Spleen (tissue), 11 donors: Measurements from ENCODE around the gene BEND3. TPM values are rescaled to one million over a fixed set of nuclear protein-coding genes. Genes with fewer than 3 reads are reported as not detected.

ENCODE experiments used
- DNase-seq: peaks from one replicate; pipeline ENCODE4 v3.0.0-alpha.2; 2020
- H3K27ac ChIP-seq, 8 donors: fragments of 200-600 bp; sonication (generic) in 7 of 8; 1 replicate in 4 of 8; 2 replicates in 4 of 8; pipeline versions ENCODE4 v1.5.0 to v1.8.0; 2016 to 2021; ENCODE audit warnings: inconsistent platforms in 4 of 8, mild to moderate bottlenecking in 4 of 8, moderate library complexity in 1 of 8
- H3K27me3 ChIP-seq, 7 donors: fragments of 200-600 bp; sonication (generic) in 6 of 7; replicated peaks in 1 of 7; 1 replicate in 4 of 7; 2 replicates in 3 of 7; pipeline versions ENCODE4 v1.5.0 to v1.8.0; 2016 to 2021; ENCODE audit warnings: inconsistent platforms in 3 of 7, mild to moderate bottlenecking in 1 of 7
- H3K36me3 ChIP-seq, 6 donors: fragments of 200-600 bp; sonication (generic) in 5 of 6; 1 replicate in 4 of 6; 2 replicates in 2 of 6; pipeline versions ENCODE4 v1.5.0 to v1.8.0; 2016 to 2021; ENCODE audit warnings: inconsistent platforms in 2 of 6
- H3K4me1 ChIP-seq, 6 donors: fragments of 200-600 bp; sonication (generic) in 5 of 6; 1 replicate in 3 of 6; 2 replicates in 3 of 6; pipeline versions ENCODE4 v1.5.0 to v1.8.0; 2016 to 2021; ENCODE audit warnings: inconsistent platforms in 3 of 6
- H3K4me3 ChIP-seq, 8 donors: fragments of 200-600 bp; sonication (generic) in 7 of 8; 1 replicate in 4 of 8; 2 replicates in 4 of 8; pipeline versions ENCODE4 v1.5.0 to v1.8.0; 2016 to 2021; ENCODE audit warnings: inconsistent platforms in 4 of 8, mild to moderate bottlenecking in 4 of 8, moderate library complexity in 2 of 8
- H3K9me3 ChIP-seq, 8 donors: fragments of 200-600 bp; sonication (generic) in 7 of 8; 1 replicate in 4 of 8; 2 replicates in 4 of 8; pipeline versions ENCODE4 v1.5.0 to v1.8.0; 2016 to 2021; ENCODE audit warnings: inconsistent platforms in 4 of 8
- CTCF ChIP-seq, 11 experiments: fragments of 200-600 bp in 7 of 11; fragments of 450-650 bp in 4 of 11; sonication (generic) in 4 of 11; IDR thresholded peaks in 8 of 11; conservative IDR thresholded peaks in 3 of 11; 1 replicate in 7 of 11; 2 replicates in 4 of 11; pipeline versions ENCODE4 v1.4.0 to v1.8.0; 2016 to 2021; ENCODE audit warnings: antibody characterized with exemption in 11 of 11, inconsistent platforms in 4 of 11, mild to moderate bottlenecking in 1 of 11
- POLR2A ChIP-seq, 3 donors: fragments of 450-650 bp; IDR thresholded peaks; one replicate each; pipeline ENCODE4 v1.5.1; 2017; ENCODE audit warnings: antibody characterized with exemption in 3 of 3, mild to moderate bottlenecking in 1 of 3
- POLR2AphosphoS5 ChIP-seq, 3 donors: sonication (generic); formaldehyde crosslinking; IDR thresholded peaks; one replicate each; pipeline ENCODE4 v1.5.1; 2017; ENCODE audit warnings: antibody characterized with exemption in 3 of 3
- WGBS, 5 donors: extraction: QIAGEN DNeasy Blood & Tissue Kit in 3 of 5; methylation state at CpG; one replicate each; pipeline versions ENCODE4 v1.1.5 to v1.1.7; 2013 to 2018; 5-methylcytosine and 5-hydroxymethylcytosine counted together
- intact Hi-C: fragments of 100-400 bp; cut with DNase I; formaldehyde crosslinking; loops from one replicate; pipeline ENCODE4 v1.15.0; 2023; ENCODE audit warnings: low total_unique reads
- polyA plus RNA-seq, 3 donors: library from polyadenylated mRNA; stranded (reverse); fragments of 200-250 nt; gene quantifications; one replicate each; pipeline ENCODE4 v1.2.1, GENCODE V29; 2013
- total RNA-seq, 7 donors: library from RNA; depleted of rRNA in 3 of 7; stranded (reverse); fragments of >200 nt in 3 of 7; fragmentation: NEBNext Ultra II Directional in 4 of 7; extraction: Animal tissue kit (Norgen Biotek cat#: 25700) in 4 of 7; gene quantifications; one replicate each; pipeline versions ENCODE4 v1.1.0 to v1.2.1, GENCODE V29; 2016 to 2021
- donor health status: healthy with polysubstance abuse.
- donor health status: DM: no; HTN: no; CAD: no; lungs with moderate emphysema.
- donor health status: DM: no; HTN: no; CAD: no.
- donor health status: Bipolar disorder and iron deficiency.
- donor health status: healthy.
- donor health status: DM: no; HTN: no; CAD: no.
- donor health status: DM: yes; HTN: yes; CAD: no.

Gene BEND3
- total and polyA plus RNA-seq, 10 donors = 0.37 to 2.6 (median 2.1) TPM

- WGBS, 5 donors = 44 to 66% (median 57%) methylated on average over 4 of the region's 4 CpGs
- Histone ChIP-seq H3K9me3 (no peaks in the 10 kb centered on the region), H3K4me3 (no peak overlapping the region), H3K27me3 (no peaks in the 10 kb centered on the region), H3K27ac (no peak overlapping the region), H3K36me3 (no peaks in the 10 kb centered on the region), H3K4me1 (no peaks in the 10 kb centered on the region)
- DNase-seq = no peak
- TF ChIP-seq POLR2A (IDR thresholded peaks at IDR 0.05) = no peak
- no peak for TF ChIP-seq POLR2AphosphoS5 (IDR thresholded peaks at IDR 0.05)
- TF ChIP-seq CTCF (IDR thresholded peaks at IDR 0.05 in 8 of 11, conservative IDR thresholded peaks at IDR 0.05 in 3 of 11) = no peak
- intact Hi-C loops = no loop called here
Observed at GRCh38 chr6:107124934-107125348, 9.6 kb upstream of the BEND3 start.

GRCh38 chr6:107123501-107123900, 8.2 kb upstream of the BEND3 start:
- no peak for DNase-seq
- no peaks in the 10 kb centered on the region for H3K36me3 ChIP-seq
- H3K4me3 ChIP-seq = no peak overlapping the region
- no peak overlapping the region for H3K27ac ChIP-seq
- WGBS, 5 donors = 82 to 99% (median 93%) methylated on average over 6 of the region's 6 CpGs
- H3K9me3 ChIP-seq = no peaks in the 10 kb centered on the region
- intact Hi-C loops = no loop called here
- TF ChIP-seq POLR2AphosphoS5 (IDR thresholded peaks at IDR 0.05) = no peak
- no peak for TF ChIP-seq CTCF (IDR thresholded peaks at IDR 0.05 in 8 of 11, conservative IDR thresholded peaks at IDR 0.05 in 3 of 11)
- no peak for TF ChIP-seq POLR2A (IDR thresholded peaks at IDR 0.05)
- H3K27me3 ChIP-seq = peaks cover 0 to 5% (median 0%) of the 10 kb centered on the region in 7 donors
- no peaks in the 10 kb centered on the region for H3K4me1 ChIP-seq

DNA sequence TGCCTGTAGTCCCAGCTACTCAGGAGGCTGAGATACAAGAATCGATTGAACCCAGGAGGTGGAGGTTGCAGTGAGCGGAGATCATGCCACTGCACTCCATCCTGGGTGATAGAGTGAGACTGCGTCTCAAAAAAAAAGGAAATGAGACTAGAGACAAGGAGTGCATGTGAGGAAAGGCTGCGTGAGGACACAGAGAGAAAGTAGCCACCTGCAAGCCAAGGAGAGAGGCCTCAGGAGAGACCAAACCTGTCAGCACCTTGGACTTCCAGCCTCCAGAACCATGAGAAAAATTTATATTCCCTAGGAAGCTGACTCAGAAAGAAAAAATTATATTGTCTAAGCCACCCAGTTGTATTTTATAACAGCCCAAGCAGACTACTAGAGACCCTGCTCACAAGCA, 7.4 kb upstream of the BEND3 start:
- H3K4me3 ChIP-seq = no peak overlapping the region
- TF ChIP-seq CTCF (IDR thresholded peaks at IDR 0.05 in 8 of 11, conservative IDR thresholded peaks at IDR 0.05 in 3 of 11) = no peak
- TF ChIP-seq POLR2A (IDR thresholded peaks at IDR 0.05) = no peak
- no peak for TF ChIP-seq POLR2AphosphoS5 (IDR thresholded peaks at IDR 0.05)
- 62 to 75% (median 68%) methylated on average over 4 of the region's 4 CpGs for WGBS, 5 donors
- no peaks in the 10 kb centered on the region for H3K36me3 ChIP-seq
- H3K9me3 ChIP-seq = no peaks in the 10 kb centered on the region
- intact Hi-C loops = no loop called here
- no peak overlapping the region for H3K27ac ChIP-seq
- H3K4me1 ChIP-seq = no peaks in the 10 kb centered on the region
- peaks cover 0 to 13% (median 0%) of the 10 kb centered on the region in 7 donors for H3K27me3 ChIP-seq
- no peak for DNase-seq

- Histone ChIP-seq H3K4me3 (no peak overlapping the region), H3K36me3 (no peaks in the 10 kb centered on the region), H3K27ac (no peak overlapping the region), H3K27me3 (peaks cover 0 to 19% (median 0%) of the 10 kb centered on the region in 7 donors), H3K4me1 (peaks cover 0 to 3% (median under 1%) of the 10 kb centered on the region in 6 donors), H3K9me3 (no peaks in the 10 kb centered on the region)
- TF ChIP-seq POLR2A (IDR thresholded peaks at IDR 0.05) (no peak), CTCF (IDR thresholded peaks at IDR 0.05 in 8 of 11, conservative IDR thresholded peaks at IDR 0.05 in 3 of 11) (no peak), POLR2AphosphoS5 (IDR thresholded peaks at IDR 0.05) (no peak)
- intact Hi-C loops = no loop called here
- 76 to 100% (median 90%) methylated on average over 4 to 8 of the region's 8 CpGs for WGBS, 5 donors
- DNase-seq = no peak
Observed at GRCh38 chr6:107121964-107122495, 6.7 kb upstream of the BEND3 start.
